HG02870 (cell line): ENCODE data around the gene POMT1.
"Not testable (repeated sequence)": the region's sequence is repeated elsewhere in the genome, so short reads cannot be mapped to it uniquely, and the experiment has no call there.

Experiments
- ATAC-seq: cut with Tn5 transposase; IDR thresholded peaks from one replicate; pipeline ENCODE4 v1.9.1; 2021; ENCODE audit warnings: mild to moderate bottlenecking, moderate library complexity; ENCODE audit not compliant: unreplicated experiment

The POMT1 gene

GRCh38 chr9:131549186-131549585 lies 46.5 kb downstream of the POMT1 start:
- ATAC-seq = not testable (repeated sequence)

GRCh38 chr9:131550465-131550864 lies 47.7 kb downstream of the POMT1 start:
- not testable (repeated sequence) for ATAC-seq

- no peak for ATAC-seq
Observed at GRCh38 chr9:131552030-131552429, 49.3 kb downstream of the POMT1 start.

GRCh38 chr9:131554087-131554842 lies 51.5 kb downstream of the POMT1 start:
- no peak for ATAC-seq

GRCh38 chr9:131554843-131555351 lies 52.2 kb downstream of the POMT1 start:
- no peak for ATAC-seq

GRCh38 chr9:131555841-131556673 lies 53.3 kb downstream of the POMT1 start:
- no peak for ATAC-seq

- ATAC-seq = no peak
Observed at GRCh38 chr9:131557855-131558548, 55.3 kb downstream of the POMT1 start.

GRCh38 chr9:131559421-131560000 lies 56.8 kb downstream of the POMT1 start:
- ATAC-seq = no peak

- ATAC-seq = no peak
Observed at GRCh38 chr9:131562032-131562959, 59.6 kb downstream of the POMT1 start.

- no peak for ATAC-seq
Observed at GRCh38 chr9:131565369-131565768, 62.7 kb downstream of the POMT1 start.

- no peak for ATAC-seq
Observed at GRCh38 chr9:131566158-131566557, 63.4 kb downstream of the POMT1 start.

- no peak for ATAC-seq
Observed at GRCh38 chr9:131567910-131568309, 65.2 kb downstream of the POMT1 start.
